ENCODE measurements around the gene NHERF2.

- TF ChIP-seq POLR2A (IDR thresholded peaks at IDR 0.05; ENCODE audit: low read depth, low read length) (no peak), POLR2AphosphoS5 (IDR thresholded peaks at IDR 0.05; ENCODE audit: low read depth, low read length) (no peak), TAF1 (IDR thresholded peaks at IDR 0.05; ENCODE audit: low read depth, low read length) (no peak), POU2F2 (IDR thresholded peaks at IDR 0.05; ENCODE audit: low read depth, low read length) (no peak)
Measured at GRCh38 chr16:2083409-2083808, 56.7 kb downstream of the NHERF2 start.
